Endothelial cell of umbilical vein (primary cell): ENCODE results near the gene SMIM21. TPM values are rescaled to one million over a fixed set of nuclear protein-coding genes. Genes with fewer than 3 reads are reported as not detected.

Experiments used
- BruUV-seq: library from RNA; stranded (reverse); fragments of 400-500 nt; replicated peaks from 2 replicates; lab custom pipeline; 2021; lab: Mats Ljungman, UMichigan
- CTCF ChIA-PET: fragments of 300-600, 350-600 bp; sonication (Branson Sonifier 250); formaldehyde crosslinking; loops from one replicate; lab custom pipeline; 2021; ENCODE audit warnings: antibody characterized with exemption, inconsistent platforms; lab: Charles Lee
- POLR2A ChIA-PET: fragments of 300-600, 350-600 bp; sonication (Branson Sonifier 250); formaldehyde crosslinking; loops from one replicate; lab custom pipeline; 2021; ENCODE audit warnings: antibody characterized with exemption, inconsistent platforms; lab: Charles Lee
- DNase-seq: peaks from one replicate; pipeline ENCODE4 v3.0.0-alpha.2; 2011; ENCODE audit warnings: low read depth, low spot score
- FAIRE-seq: peaks from 2 replicates; lab custom pipeline; 2011; peaks lifted over from hg19 to GRCh38; lab: Jason Lieb, UNC
- H2AFZ ChIP-seq: 2 replicates; pipeline ENCODE4 v1.6.0; 2012; ENCODE audit warnings: low read depth, low read length, control low read depth, inconsistent platforms
- H3K27ac ChIP-seq: 2 replicates; pipeline ENCODE4 v1.5.1; 2011; ENCODE audit warnings: low read depth, mild to moderate bottlenecking, control low read depth, low read length, moderate library complexity; ENCODE audit not compliant: insufficient read depth
- H3K27me3 ChIP-seq, 2 experiments: 2 replicates each; pipeline versions ENCODE4 v1.6.0 to v1.6.1; 2011; ENCODE audit warnings: low read length in 2 of 2, mixed read lengths in 1 of 2; ENCODE audit not compliant: control insufficient read depth in 2 of 2, insufficient read depth in 2 of 2
- H3K36me3 ChIP-seq, 2 experiments: 2 replicates in 1 of 2; 3 replicates in 1 of 2; pipeline ENCODE4 v1.5.1; 2011; ENCODE audit warnings: low read length in 2 of 2, mild to moderate bottlenecking in 1 of 2, moderate library complexity in 1 of 2; ENCODE audit not compliant: control insufficient read depth in 2 of 2, insufficient read depth in 2 of 2; ENCODE audit errors: extremely low read depth in 1 of 2
- H3K4me1 ChIP-seq: 3 replicates; pipeline ENCODE4 v1.5.1; 2011; ENCODE audit warnings: mild to moderate bottlenecking, low read length; ENCODE audit not compliant: control insufficient read depth, insufficient read depth; ENCODE audit errors: extremely low read depth
- H3K4me2 ChIP-seq: 2 replicates; pipeline ENCODE4 v1.6.1; 2011; ENCODE audit warnings: low read length, control low read depth, mixed read lengths; ENCODE audit not compliant: insufficient read depth
- H3K4me3 ChIP-seq, 3 experiments: fragments of 200-600 bp in 1 of 3; sonication (generic), shearing (Covaris generic) in 1 of 3; replicated peaks in 1 of 3; 2 replicates each; pipeline ENCODE4 v1.5.1; 2011 to 2016; ENCODE audit warnings: control low read depth in 3 of 3, low read length in 3 of 3, mild to moderate bottlenecking in 2 of 3, inconsistent platforms in 1 of 3, low read depth in 1 of 3, moderate library complexity in 1 of 3; ENCODE audit not compliant: insufficient read depth in 1 of 3
- H3K79me2 ChIP-seq: 2 replicates; pipeline ENCODE4 v1.6.0; 2012; ENCODE audit warnings: low read length, inconsistent platforms; ENCODE audit not compliant: control insufficient read depth, insufficient read depth
- H3K9ac ChIP-seq: replicated peaks from 2 replicates; pipeline ENCODE3; 2011; ENCODE audit warnings: low read length, control low read depth; ENCODE audit not compliant: insufficient read depth; ENCODE audit errors: extremely low read depth
- H3K9me1 ChIP-seq: replicated peaks from 3 replicates; pipeline ENCODE4 v1.6.0; 2011; ENCODE audit warnings: mild to moderate bottlenecking, low read length; ENCODE audit not compliant: control insufficient read depth, insufficient read depth; ENCODE audit errors: extremely low read depth
- H3K9me3 ChIP-seq: replicated peaks from 2 replicates; pipeline ENCODE4 v1.5.1; 2012; ENCODE audit warnings: low read length, inconsistent platforms; ENCODE audit not compliant: control insufficient read depth, insufficient read depth
- H4K20me1 ChIP-seq: replicated peaks from 2 replicates; pipeline ENCODE3; 2011; ENCODE audit warnings: mild to moderate bottlenecking, low read length; ENCODE audit not compliant: control insufficient read depth, insufficient read depth; ENCODE audit errors: extremely low read depth
- CTCF ChIP-seq, 2 donors: IDR thresholded peaks; 1 replicate in 1 of 2; 2 replicates in 1 of 2; pipeline ENCODE4 v1.5.1; 2011; ENCODE audit warnings: low read length in 2 of 2, mild to moderate bottlenecking in 2 of 2, moderate library complexity in 2 of 2, control low read depth in 1 of 2, inconsistent platforms in 1 of 2, low read depth in 1 of 2; ENCODE audit not compliant: insufficient read depth in 1 of 2; ENCODE audit errors: extremely low read depth in 1 of 2
- EZH2 ChIP-seq: IDR thresholded peaks from 2 replicates; pipeline ENCODE4 v1.6.1; 2012; ENCODE audit warnings: borderline replicate concordance, low read depth, mild to moderate bottlenecking, moderate library complexity, low read length, inconsistent platforms; ENCODE audit not compliant: severe bottlenecking
- FOS ChIP-seq: IDR thresholded peaks from 2 replicates; pipeline ENCODE4 v1.6.1; 2011; ENCODE audit warnings: mild to moderate bottlenecking, low read length, moderate library complexity, borderline replicate concordance; ENCODE audit not compliant: insufficient read depth
- GATA2 ChIP-seq: IDR thresholded peaks from 2 replicates; pipeline ENCODE4 v1.7.0; 2011; ENCODE audit warnings: low read depth, mild to moderate bottlenecking, moderate library complexity, mixed read lengths, low read length; ENCODE audit not compliant: insufficient read length, insufficient read depth
- JUN ChIP-seq: IDR thresholded peaks from 2 replicates; pipeline ENCODE4 v1.6.1; 2011; ENCODE audit warnings: borderline replicate concordance, low read depth; ENCODE audit not compliant: insufficient read length, insufficient read depth
- MAX ChIP-seq: IDR thresholded peaks from 2 replicates; pipeline ENCODE4 v1.6.1; 2011; ENCODE audit not compliant: insufficient read depth, insufficient read length
- MYC ChIP-seq: IDR thresholded peaks from one replicate; pipeline ENCODE4 v1.6.1; 2011; ENCODE audit warnings: mild to moderate bottlenecking, low read depth, low read length
- POLR2A ChIP-seq: IDR thresholded peaks from 2 replicates; pipeline ENCODE4 v1.6.1; 2012; ENCODE audit warnings: low read depth, mild to moderate bottlenecking, control low read depth, low read length
- POLR2AphosphoS5 ChIP-seq: IDR thresholded peaks from 2 replicates; pipeline ENCODE4 v1.6.1; 2012; ENCODE audit warnings: low read depth, mild to moderate bottlenecking, control low read depth, low read length, moderate library complexity; ENCODE audit not compliant: insufficient read depth
- dilution Hi-C: fragments of 300-500 bp; cut with MboI; formaldehyde crosslinking; loops from one replicate; pipeline ENCODE4 v1.15.0; 2019; ENCODE audit warnings: low sequenced_read_pairs; ENCODE audit not compliant: extremely low pct_ligation_motif_present
- intact Hi-C: fragments of 100-400 bp; cut with micrococcal nuclease; formaldehyde crosslinking; loops from one replicate; pipeline ENCODE4 v1.10.0; 2022
- polyA plus RNA-seq, 4 experiments: library from polyadenylated mRNA; depleted of rRNA in 3 of 4; stranded (reverse) in 3 of 4; unstranded in 1 of 4; fragments of >200 nt; gene quantifications; 2 replicates each; pipeline versions ENCODE4 v1.2.1 to v1.2.3, GENCODE V29; 2011 to 2012; ENCODE audit warnings: missing spikeins in 1 of 4
- total RNA-seq: library from RNA; stranded (reverse); gene quantifications from 2 replicates; pipeline ENCODE4 v1.2.3, GENCODE V29; 2021

SMIM21 gene
- total and polyA plus RNA-seq, 2 donors (not counting 3 experiments of a cell fraction or from before 2014, with no cell fraction given), result not detected

- POLR2A ChIA-PET, result no interaction called here
- H3K4me1 ChIP-seq, result no peaks in the 10 kb centered on the region
- no peak overlapping the region for H3K4me2 ChIP-seq
- H3K36me3 ChIP-seq, result no peaks in the 10 kb centered on the region
- no peak for FAIRE-seq
- DNase-seq, result no peak
- H3K27ac ChIP-seq, result no peak overlapping the region
- H3K9me3 ChIP-seq, result no peaks in the 10 kb centered on the region
- BruUV-seq, result no TSS peak
- H2AFZ ChIP-seq, result no peak overlapping the region
- H3K79me2 ChIP-seq, result no peaks in the 10 kb centered on the region
- H3K27me3 ChIP-seq, result no peaks in the 10 kb centered on the region
- no peak overlapping the region for H3K9ac ChIP-seq
- dilution Hi-C loops (no loop called here), intact Hi-C loops (no loop called here)
- no peak for TF ChIP-seq GATA2
- no peak for TF ChIP-seq EZH2
- no peak for TF ChIP-seq POLR2AphosphoS5
- no peak for TF ChIP-seq MAX
- TF ChIP-seq JUN, result no peak
- no peak for TF ChIP-seq POLR2A
- no peak for TF ChIP-seq MYC
- no peak for TF ChIP-seq FOS
- no peak for TF ChIP-seq CTCF (IDR thresholded peaks at IDR 0.05; ENCODE audit: extremely low read depth in 1 of 2, insufficient read depth in 1 of 2, low read depth in 1 of 2, low read length in 2 of 2)
- H3K4me3 ChIP-seq, result no peak overlapping the region
- H3K9me1 ChIP-seq, result no peaks in the 10 kb centered on the region
- CTCF ChIA-PET, result no interaction called here
- no peaks in the 10 kb centered on the region for H4K20me1 ChIP-seq
Observed at GRCh38 chr18:75421656-75422055, 5.8 kb downstream of the SMIM21 start.
